ENCODE data around the gene TTR. TPM values are rescaled to one million over a fixed set of nuclear protein-coding genes. Genes with fewer than 3 reads are reported as not detected.

The TTR gene
- total RNA-seq, 4 donors from 2014 or later: not detected

- TF ChIP-seq POLR2A (IDR thresholded peaks at IDR 0.05) (no peak), CTCF (IDR thresholded peaks at IDR 0.05) (no peak)
- Histone ChIP-seq H3K4me3 (no peak overlapping the region), H3K27ac (no peak overlapping the region), H3K4me1 (no peaks in the 10 kb centered on the region), H3K36me3 (no peaks in the 10 kb centered on the region), H3K27me3 (no peaks in the 10 kb centered on the region), H3K9me3 (no peaks in the 10 kb centered on the region)
- WGBS, 2 donors: 37 to 48% methylated on average over 2 to 6 of the region's 9 CpGs
- no peak for DNase-seq
- intact Hi-C loops (cut with DNase I): loop anchor here (10.0 kb wide), 1 partner anchor 252 kb away; no protein-coding TSS in a partner anchor
Measured at GRCh38 chr18:31572368-31572767, 19.3 kb upstream of the TTR start.

GRCh38 chr18:31573051-31573450, 18.6 kb upstream of the TTR start:
- TF ChIP-seq CTCF (IDR thresholded peaks at IDR 0.05) (no peak), POLR2A (IDR thresholded peaks at IDR 0.05) (no peak)
- Histone ChIP-seq H3K9me3 (no peaks in the 10 kb centered on the region), H3K27me3 (no peaks in the 10 kb centered on the region), H3K27ac (no peak overlapping the region), H3K4me1 (no peaks in the 10 kb centered on the region), H3K4me3 (no peak overlapping the region), H3K36me3 (no peaks in the 10 kb centered on the region)
- intact Hi-C loops (cut with DNase I): loop anchor here (10.0 kb wide), 1 partner anchor 252 kb away; no protein-coding TSS in a partner anchor
- DNase-seq: no peak
- WGBS, 2 donors: 85 to 94% methylated on average over 3 of the region's 3 CpGs

- intact Hi-C loops (cut with DNase I): loop anchor here (10.0 kb wide), 1 partner anchor 250 kb away; no protein-coding TSS in a partner anchor
- H3K27me3 ChIP-seq: no peaks in the 10 kb centered on the region
- TF ChIP-seq POLR2A (IDR thresholded peaks at IDR 0.05) (no peak), CTCF (IDR thresholded peaks at IDR 0.05) (no peak)
Measured at GRCh38 chr18:31574359-31574758, 17.3 kb upstream of the TTR start.

GRCh38 chr18:31575515-31576257, 16.0 kb upstream of the TTR start:
- no peaks in the 10 kb centered on the region for H3K27me3 ChIP-seq
- DNase-seq: no peak
- TF ChIP-seq CTCF (IDR thresholded peaks at IDR 0.05): no peak
- no peak for TF ChIP-seq POLR2A (IDR thresholded peaks at IDR 0.05)
- no peak overlapping the region for H3K27ac ChIP-seq
- intact Hi-C loops (cut with DNase I): loop anchor here (10.0 kb wide), 1 partner anchor 249 kb away; no protein-coding TSS in a partner anchor
- WGBS, 2 donors: 35 to 53% methylated on average over 2 to 3 of the region's 3 CpGs
- no peaks in the 10 kb centered on the region for H3K9me3 ChIP-seq
- H3K36me3 ChIP-seq: no peaks in the 10 kb centered on the region
- H3K4me3 ChIP-seq: no peak overlapping the region
- no peaks in the 10 kb centered on the region for H3K4me1 ChIP-seq

More at GRCh38 chr18:31574359-31574758, 17.3 kb upstream of the TTR start:
- Histone ChIP-seq H3K4me3 (no peak overlapping the region), H3K4me1 (no peaks in the 10 kb centered on the region), H3K36me3 (no peaks in the 10 kb centered on the region), H3K27ac (no peak overlapping the region), H3K9me3 (no peaks in the 10 kb centered on the region)
- WGBS, 2 donors: 71 to 82% methylated on average over 1 of the region's 1 CpG
- DNase-seq: no peak

GRCh38 chr18:31576670-31577069, 15.0 kb upstream of the TTR start:
- TF ChIP-seq CTCF (IDR thresholded peaks at IDR 0.05) (no peak), POLR2A (IDR thresholded peaks at IDR 0.05) (no peak)
- WGBS, 2 donors: 62 to 76% methylated on average over 4 of the region's 4 CpGs
- Histone ChIP-seq H3K36me3 (no peaks in the 10 kb centered on the region), H3K4me1 (peaks cover 0 to 4% (median 0%) of the 10 kb centered on the region in 3 donors), H3K4me3 (no peak overlapping the region), H3K9me3 (no peaks in the 10 kb centered on the region), H3K27ac (no peak overlapping the region), H3K27me3 (no peaks in the 10 kb centered on the region)
- no peak for DNase-seq
- intact Hi-C loops (cut with DNase I): loop anchor here (10.0 kb wide), 1 partner anchor 248 kb away; no protein-coding TSS in a partner anchor
